HepG2 (cell line): ENCODE data around the gene CSKMT. TPM values are rescaled to one million over a fixed set of nuclear protein-coding genes. Genes with fewer than 3 reads are reported as not detected.

Experiments used
- AGO2 ChIP-seq: fragments of 200-400 bp; formaldehyde crosslinking; optimal IDR thresholded peaks from 2 replicates; pipeline ENCODE3; 2017; ENCODE audit warnings: mild to moderate bottlenecking, low read depth, low read length, moderate library complexity
- AKAP8 ChIP-seq: sonication (generic); formaldehyde crosslinking; IDR thresholded peaks from 2 replicates; pipeline ENCODE4 v1.5.1; 2020; ENCODE audit warnings: mild to moderate bottlenecking, missing genetic modification reagents
- BCL6 ChIP-seq: IDR thresholded peaks from 2 replicates; pipeline ENCODE4 v1.6.1; 2016; ENCODE audit warnings: missing genetic modification reagents, missing compliant biosample characterization
- CBFB ChIP-seq: sonication (generic); formaldehyde crosslinking; IDR thresholded peaks from 2 replicates; pipeline ENCODE4 v1.4.0; 2020; ENCODE audit warnings: missing genetic modification reagents
- CTCF ChIP-seq: sonication (generic); formaldehyde crosslinking; IDR thresholded peaks from 2 replicates; pipeline ENCODE4 v1.5.0; 2020; ENCODE audit warnings: mild to moderate bottlenecking, missing genetic modification reagents, moderate library complexity
- FOXA1 ChIP-seq, 2 experiments: fragments of 450-650 bp in 1 of 2; sonication (generic) in 1 of 2; formaldehyde crosslinking in 1 of 2; IDR thresholded peaks; 2 replicates each; pipeline versions ENCODE4 v1.4.0 to v1.6.1; 2016 to 2020; ENCODE audit warnings: missing genetic modification reagents in 1 of 2
- GLMP ChIP-seq: sonication (generic); formaldehyde crosslinking; IDR thresholded peaks from 2 replicates; pipeline ENCODE4 v1.9.0; 2021; ENCODE audit warnings: missing genetic modification reagents, mild to moderate bottlenecking, borderline replicate concordance
- HIVEP1 ChIP-seq: sonication (generic); formaldehyde crosslinking; IDR thresholded peaks from 2 replicates; pipeline ENCODE4 v1.4.0; 2020; ENCODE audit warnings: mild to moderate bottlenecking, missing genetic modification reagents
- HOXD1 ChIP-seq: sonication (generic); formaldehyde crosslinking; IDR thresholded peaks from 2 replicates; pipeline ENCODE4 v1.5.0; 2020; ENCODE audit warnings: missing genetic modification reagents
- MXD4 ChIP-seq: IDR thresholded peaks from 2 replicates; pipeline ENCODE4 v1.6.1; 2016; ENCODE audit warnings: mild to moderate bottlenecking, missing biosample characterization, missing genetic modification reagents
- MYPOP ChIP-seq: sonication (generic); formaldehyde crosslinking; IDR thresholded peaks from 2 replicates; pipeline ENCODE4 v1.8.1; 2023; ENCODE audit warnings: mild to moderate bottlenecking, moderate library complexity, missing genetic modification reagents
- NFE2L1 ChIP-seq: sonication (generic); formaldehyde crosslinking; IDR thresholded peaks from 2 replicates; pipeline ENCODE4 v1.4.0; 2020; ENCODE audit warnings: missing genetic modification reagents, mild to moderate bottlenecking, borderline replicate concordance
- RBFOX2 ChIP-seq: fragments of 200-400 bp; formaldehyde crosslinking; IDR thresholded peaks from 2 replicates; pipeline ENCODE4 v1.6.1; 2017; ENCODE audit warnings: low read depth, mild to moderate bottlenecking, low read length
- SRSF9 ChIP-seq: fragments of 200-400 bp; formaldehyde crosslinking; IDR thresholded peaks from 2 replicates; pipeline ENCODE4 v1.6.1; 2018; ENCODE audit warnings: borderline replicate concordance, mild to moderate bottlenecking, low read depth, low read length; ENCODE audit not compliant: insufficient read depth, poor library complexity, severe bottlenecking
- YEATS2 ChIP-seq: sonication (generic); formaldehyde crosslinking; IDR thresholded peaks from 2 replicates; pipeline ENCODE4 v1.4.0; 2020; ENCODE audit warnings: missing genetic modification reagents, borderline replicate concordance
- ZBTB42 ChIP-seq: sonication (generic); formaldehyde crosslinking; IDR thresholded peaks from 2 replicates; pipeline ENCODE4 v1.5.0; 2020; ENCODE audit warnings: mild to moderate bottlenecking, missing genetic modification reagents
- ZFP41 ChIP-seq: sonication (generic); formaldehyde crosslinking; IDR thresholded peaks from 2 replicates; pipeline ENCODE4 v1.4.0; 2020; ENCODE audit warnings: mild to moderate bottlenecking, missing genetic modification reagents, borderline replicate concordance
- ZNF232 ChIP-seq: sonication (generic); formaldehyde crosslinking; IDR thresholded peaks from 2 replicates; pipeline ENCODE4 v1.4.0; 2020; ENCODE audit warnings: missing genetic modification reagents, borderline replicate concordance
- ZNF280B ChIP-seq: sonication (generic); formaldehyde crosslinking; IDR thresholded peaks from 2 replicates; pipeline ENCODE4 v1.5.0; 2020; ENCODE audit warnings: missing genetic modification reagents, mild to moderate bottlenecking, borderline replicate concordance
- ZNF362 ChIP-seq: sonication (generic); formaldehyde crosslinking; IDR thresholded peaks from 2 replicates; pipeline ENCODE4 v1.4.0; 2020; ENCODE audit warnings: missing genetic modification reagents, mild to moderate bottlenecking, borderline replicate concordance
- ZNF550 ChIP-seq: sonication (generic); formaldehyde crosslinking; IDR thresholded peaks from 2 replicates; pipeline ENCODE4 v1.4.0; 2020; ENCODE audit warnings: mild to moderate bottlenecking, missing genetic modification reagents, borderline replicate concordance
- polyA plus RNA-seq, 8 experiments: library from polyadenylated mRNA; depleted of rRNA in 3 of 8; stranded (reverse) in 7 of 8; unstranded in 1 of 8; fragments of >200 nt; fragmentation: Illumina TruSeq in 4 of 8; extraction: Trizol in 4 of 8; gene quantifications; 2 replicates each; pipeline versions ENCODE4 v1.2.1 to v1.2.3, GENCODE V29; 2011 to 2016; ENCODE audit warnings: low read depth in 4 of 8, missing spikeins in 1 of 8, mixed read lengths in 1 of 8; ENCODE audit not compliant: insufficient read depth in 1 of 8
- total RNA-seq, 5 experiments: library from RNA; depleted of rRNA; stranded (reverse); fragments of >200 nt; fragmentation: Illumina TruSeq; extraction: Trizol; gene quantifications; 2 replicates each; pipeline ENCODE4 v1.2.3, GENCODE V29; 2016; ENCODE audit warnings: low read depth in 1 of 5

The CSKMT gene
- total and polyA plus RNA-seq, 2 of the 13 experiments (the other 11 are each of a cell fraction or from before 2014, with no cell fraction given) = 7.6 to 31.8 TPM

- no peak for TF ChIP-seq HOXD1
- no peak; the same call in 1 of the 2 replicates for TF ChIP-seq ZNF362 (CRISPR knock-in tag)
- TF ChIP-seq ZNF232 (CRISPR knock-in tag) = peak; percentile 82; the same call in 1 of the 2 replicates
- TF ChIP-seq BCL6 (CRISPR knock-in tag) = 0 out of 2 replicates have a peak, but pooled peaks have one; percentile 4
- TF ChIP-seq AGO2 = peak; percentile 84
- peak; percentile 93 for TF ChIP-seq YEATS2 (CRISPR knock-in tag)
- TF ChIP-seq SRSF9 = no peak
- no peak; the same call in none of the 2 replicates for TF ChIP-seq CTCF (CRISPR knock-in tag)
- TF ChIP-seq ZNF280B = peak; percentile 51; the same call in 1 of the 2 replicates
- TF ChIP-seq HIVEP1 = peak; percentile 55
- no peak for TF ChIP-seq FOXA1 (IDR thresholded peaks at IDR 0.05)
- TF ChIP-seq FOXA1 (CRISPR knock-in tag; IDR thresholded peaks at IDR 0.05) = no peak
- peak; percentile 93; the same call in 1 of the 2 replicates for TF ChIP-seq ZNF550 (CRISPR knock-in tag)
- TF ChIP-seq NFE2L1 (CRISPR knock-in tag) = peak; percentile 87; the same call in 1 of the 2 replicates
- peak; percentile 42; the same call in 1 of the 2 replicates for TF ChIP-seq MXD4
- 0 out of 2 replicates have a peak, but pooled peaks have one; percentile 21 for TF ChIP-seq CBFB (CRISPR knock-in tag)
- peak; percentile 80 for TF ChIP-seq MYPOP (CRISPR knock-in tag)
- TF ChIP-seq ZFP41 (CRISPR knock-in tag) = peak; percentile 79; the same call in 1 of the 2 replicates
- TF ChIP-seq GLMP (CRISPR knock-in tag) = no peak
- TF ChIP-seq RBFOX2 = peak; percentile 90
- TF ChIP-seq AKAP8 = peak; percentile 59; the same call in 1 of the 2 replicates
- peak; percentile 16; the same call in 1 of the 2 replicates for TF ChIP-seq ZBTB42 (CRISPR knock-in tag)
Observed at GRCh38 chr11:62671608-62672389, 6.7 kb downstream of the CSKMT start, which contains the start of the genes LBHD1 and UQCC3 (continued).
